H1 (cell line): ENCODE measurements around the gene MSI2. TPM values are rescaled to one million over a fixed set of nuclear protein-coding genes. Genes with fewer than 3 reads are reported as not detected.

Experiments
- CTCF ChIA-PET: fragments of 300-600 bp; sonication (Branson Sonifier 250); formaldehyde crosslinking; loops from one replicate; lab custom pipeline; 2021; ENCODE audit not compliant: partially characterized antibody; lab: Charles Lee
- POLR2A ChIA-PET: fragments of 300-600 bp; sonication (Branson Sonifier 250); formaldehyde crosslinking; loops from one replicate; lab custom pipeline; 2021; ENCODE audit warnings: inconsistent platforms; ENCODE audit not compliant: partially characterized antibody; lab: Charles Lee
- DNase-seq, 2 experiments: peaks; one replicate each; pipeline versions ENCODE4 v3.0.0 to v3.0.0-alpha.2; 2010 to 2022; ENCODE audit warnings: low spot score in 2 of 2, low read depth in 1 of 2, mixed read lengths in 1 of 2
- FAIRE-seq: peaks from 2 replicates; lab custom pipeline; 2011; peaks lifted over from hg19 to GRCh38; lab: Jason Lieb, UNC
- H2AFZ ChIP-seq: 2 replicates; pipeline ENCODE4 v1.8.1; 2012; ENCODE audit warnings: low read length, inconsistent platforms
- H2AK5ac ChIP-seq: 2 replicates; pipeline ENCODE4 v1.6.1; 2013; ENCODE audit warnings: low read depth, low read length
- H2BK120ac ChIP-seq: replicated peaks from 2 replicates; pipeline ENCODE3; 2013; ENCODE audit warnings: low read depth, low read length, inconsistent platforms
- H2BK12ac ChIP-seq: 2 replicates; pipeline ENCODE4 v1.6.1; 2013; ENCODE audit warnings: low read depth, low read length
- H2BK15ac ChIP-seq: 2 replicates; pipeline ENCODE4 v1.6.1; 2013; ENCODE audit warnings: low read length
- H2BK20ac ChIP-seq: 2 replicates; pipeline ENCODE4 v1.6.1; 2013; ENCODE audit warnings: low read length
- H2BK5ac ChIP-seq: 2 replicates; pipeline ENCODE4 v1.6.1; 2013; ENCODE audit warnings: low read depth, low read length
- H3K14ac ChIP-seq: 2 replicates; pipeline ENCODE4 v1.6.1; 2013; ENCODE audit warnings: inconsistent platforms; ENCODE audit not compliant: insufficient read length
- H3K18ac ChIP-seq: 2 replicates; pipeline ENCODE4 v1.6.1; 2013; ENCODE audit warnings: low read length; ENCODE audit errors: extremely low read depth
- H3K23ac ChIP-seq: 2 replicates; pipeline ENCODE4 v1.6.1; 2013; ENCODE audit warnings: inconsistent platforms; ENCODE audit not compliant: insufficient read length
- H3K23me2 ChIP-seq: 2 replicates; pipeline ENCODE4 v1.6.1; 2013; ENCODE audit warnings: low read depth, low read length
- H3K27ac ChIP-seq: 2 replicates; pipeline ENCODE4 v1.6.1; 2011; ENCODE audit warnings: low read depth, low read length, inconsistent platforms
- H3K27me3 ChIP-seq, 4 experiments: replicated peaks in 1 of 4; 1 replicate in 1 of 4; 2 replicates in 3 of 4; pipeline versions ENCODE4 v1.6.1 to v1.8.1; 2011 to 2013; ENCODE audit warnings: low read length in 3 of 4, mild to moderate bottlenecking in 3 of 4, inconsistent platforms in 2 of 4, mixed read lengths in 2 of 4, moderate library complexity in 1 of 4; ENCODE audit not compliant: control insufficient read depth in 3 of 4, insufficient read depth in 3 of 4; ENCODE audit errors: extremely low read depth in 1 of 4
- H3K36me3 ChIP-seq, 4 experiments: 2 replicates each; pipeline versions ENCODE4 v1.6.1 to v1.8.1; 2011 to 2013; ENCODE audit warnings: mild to moderate bottlenecking in 4 of 4, low read length in 3 of 4, moderate library complexity in 2 of 4, control low read depth in 1 of 4, inconsistent platforms in 1 of 4; ENCODE audit not compliant: insufficient read depth in 4 of 4, control insufficient read depth in 2 of 4
- H3K4ac ChIP-seq: replicated peaks from 2 replicates; pipeline ENCODE3; 2013; ENCODE audit warnings: low read length, low read depth, mixed read lengths, inconsistent platforms; ENCODE audit not compliant: insufficient read length
- H3K4me1 ChIP-seq, 4 experiments: replicated peaks in 1 of 4; 1 replicate in 1 of 4; 2 replicates in 3 of 4; pipeline versions ENCODE4 v1.6.1 to v1.8.1; 2011 to 2013; ENCODE audit warnings: low read length in 3 of 4, inconsistent platforms in 2 of 4, mixed read lengths in 1 of 4; ENCODE audit not compliant: insufficient read depth in 4 of 4, control insufficient read depth in 3 of 4
- H3K4me2 ChIP-seq, 2 experiments: 2 replicates each; pipeline versions ENCODE4 v1.6.1 to v1.8.1; 2011 to 2013; ENCODE audit warnings: low read depth in 2 of 2, low read length in 2 of 2, control low read depth in 1 of 2, inconsistent platforms in 1 of 2, mild to moderate bottlenecking in 1 of 2; ENCODE audit not compliant: insufficient read depth in 1 of 2
- H3K4me3 ChIP-seq, 4 experiments: fragments of 200-600, 300-600 bp in 1 of 4; sonication (generic), shearing (Covaris generic), sonication (Bioruptor Twin) in 1 of 4; 2 replicates each; pipeline versions ENCODE4 v1.5.1 to v1.8.1; 2011 to 2016; ENCODE audit warnings: low read length in 4 of 4, low read depth in 3 of 4, control low read depth in 2 of 4, inconsistent platforms in 2 of 4, mild to moderate bottlenecking in 2 of 4, mixed read lengths in 1 of 4, moderate library complexity in 1 of 4; ENCODE audit not compliant: insufficient read depth in 2 of 4; ENCODE audit errors: extremely low read depth in 1 of 4
- H3K56ac ChIP-seq: replicated peaks from 2 replicates; pipeline ENCODE3; 2013; ENCODE audit warnings: low read depth, mild to moderate bottlenecking, mixed read lengths, low read length, inconsistent platforms; ENCODE audit not compliant: insufficient read length
- H3K79me1 ChIP-seq: 2 replicates; pipeline ENCODE4 v1.6.1; 2013; ENCODE audit warnings: low read depth, low read length, control low read depth
- H3K79me2 ChIP-seq, 2 experiments: 2 replicates each; pipeline versions ENCODE4 v1.6.1 to v1.8.1; 2012 to 2013; ENCODE audit warnings: low read length in 2 of 2, mild to moderate bottlenecking in 2 of 2, inconsistent platforms in 1 of 2; ENCODE audit not compliant: insufficient read depth in 2 of 2, control insufficient read depth in 1 of 2
- H3K9ac ChIP-seq, 4 experiments: replicated peaks in 1 of 4; 1 replicate in 1 of 4; 2 replicates in 3 of 4; pipeline versions ENCODE4 v1.6.1 to v1.8.1; 2011 to 2013; ENCODE audit warnings: low read depth in 3 of 4, low read length in 3 of 4, control low read depth in 2 of 4, mild to moderate bottlenecking in 2 of 4, moderate library complexity in 2 of 4, inconsistent platforms in 1 of 4; ENCODE audit errors: extremely low read depth in 1 of 4
- H3K9me3 ChIP-seq, 2 experiments: 2 replicates each; pipeline versions ENCODE4 v1.6.1 to v1.8.1; 2012 to 2013; ENCODE audit warnings: mild to moderate bottlenecking in 2 of 2, moderate library complexity in 2 of 2, control low read depth in 1 of 2, inconsistent platforms in 1 of 2, low read depth in 1 of 2, low read length in 1 of 2, mixed read lengths in 1 of 2; ENCODE audit not compliant: insufficient read depth in 2 of 2
- H4K20me1 ChIP-seq, 2 experiments: replicated peaks in 1 of 2; 2 replicates each; pipeline versions ENCODE3 to v1.8.1; 2011 to 2013; ENCODE audit warnings: inconsistent platforms in 2 of 2, low read length in 2 of 2, mild to moderate bottlenecking in 1 of 2; ENCODE audit not compliant: insufficient read depth in 2 of 2, control insufficient read depth in 1 of 2
- H4K5ac ChIP-seq: 2 replicates; pipeline ENCODE4 v1.6.1; 2013; ENCODE audit warnings: low read length, low read depth, mixed read lengths, inconsistent platforms; ENCODE audit not compliant: insufficient read length
- H4K8ac ChIP-seq: 2 replicates; pipeline ENCODE4 v1.8.0; 2013; ENCODE audit warnings: mild to moderate bottlenecking, moderate library complexity, low read length, inconsistent platforms; ENCODE audit not compliant: insufficient read depth; ENCODE audit errors: extremely low read depth
- H4K91ac ChIP-seq: replicated peaks from 2 replicates; pipeline ENCODE3; 2013; ENCODE audit warnings: low read length, mixed read lengths, inconsistent platforms; ENCODE audit not compliant: insufficient read length
- BCL11A ChIP-seq, 2 experiments: IDR thresholded peaks; one replicate each; pipeline ENCODE4 v1.6.1; 2011; ENCODE audit warnings: low read depth in 2 of 2, low read length in 2 of 2, mild to moderate bottlenecking in 2 of 2
- CHD1 ChIP-seq: IDR thresholded peaks from 2 replicates; pipeline ENCODE4 v1.6.1; 2012; ENCODE audit warnings: low read depth, low read length, improper control_type of control experiment
- CHD2 ChIP-seq: IDR thresholded peaks from 2 replicates; pipeline ENCODE4 v1.6.1; 2012; ENCODE audit warnings: low read length, improper control_type of control experiment
- E2F6 ChIP-seq: IDR thresholded peaks from 2 replicates; pipeline ENCODE4 v1.6.1; 2012; ENCODE audit warnings: inconsistent platforms
- JUN ChIP-seq: IDR thresholded peaks from 2 replicates; pipeline ENCODE4 v1.6.1; 2011; ENCODE audit warnings: low read depth, mild to moderate bottlenecking, improper control_type of control experiment, low read length
- MAFK ChIP-seq: IDR thresholded peaks from 2 replicates; pipeline ENCODE4 v1.6.1; 2012; ENCODE audit warnings: low read depth, mild to moderate bottlenecking, improper control_type of control experiment, low read length
- MAX ChIP-seq: IDR thresholded peaks from 2 replicates; pipeline ENCODE4 v1.6.1; 2012; ENCODE audit warnings: inconsistent platforms
- SRF ChIP-seq: IDR thresholded peaks from 2 replicates; pipeline ENCODE4 v1.6.1; 2011; ENCODE audit warnings: mild to moderate bottlenecking, low read depth, low read length, moderate library complexity
- WGBS, 2 experiments: shearing (Covaris generic) in 1 of 2; methylation state at CpG; one replicate each; pipeline versions ENCODE4 v1.1.6 to v1.1.7; 2013 to 2015; ENCODE audit warnings: low lambda C conversion rate in 2 of 2, mixed read lengths in 2 of 2, inconsistent platforms in 1 of 2, low coverage in 1 of 2, missing lambda C conversion rate in 1 of 2; ENCODE audit not compliant: insufficient replicate concordance in 2 of 2, insufficient coverage in 1 of 2, insufficient read length in 1 of 2; ENCODE audit errors: extremely low coverage in 1 of 2, missing lambda C conversion rate in 1 of 2; 5-methylcytosine and 5-hydroxymethylcytosine counted together
- polyA plus RNA-seq, 7 experiments: library from polyadenylated mRNA; depleted of rRNA in 3 of 7; stranded (reverse) in 5 of 7; unstranded in 2 of 7; fragments of >200 nt in 5 of 7; fragments of 200-250 nt in 2 of 7; gene quantifications; 1 replicate in 5 of 7; 2 replicates in 1 of 7; 4 replicates in 1 of 7; pipeline versions ENCODE4 v1.2.1 to v1.2.3, GENCODE V29; 2011 to 2013; ENCODE audit warnings: missing spikeins in 2 of 7, mixed read lengths in 2 of 7
- total RNA-seq: library from RNA; stranded (reverse); fragmentation: NEBNext Ultra II Directional; extraction: Animal tissue kit (Norgen Biotek cat#: 25700); gene quantifications from 2 replicates; pipeline ENCODE4 v1.2.1, GENCODE V29; 2021

MSI2 gene
- total and polyA plus RNA-seq, 2 of the 8 experiments (the other 6 are each of a cell fraction or from before 2014, with no cell fraction given): 36.7 to 80.6 TPM

- Histone ChIP-seq H3K14ac (no peak overlapping the region), H2AFZ (no peak overlapping the region), H4K5ac (no peak overlapping the region), H2BK12ac (no peak overlapping the region), H3K27ac (no peak overlapping the region), H3K9ac (no peak overlapping the region), H2BK120ac (no peak overlapping the region), H3K9me3 (no peaks in the 10 kb centered on the region), H2BK15ac (no peak overlapping the region), H3K27me3 (no peaks in the 10 kb centered on the region), H3K4me3 (no peak overlapping the region), H3K79me2 (peaks cover 0 to 78% of the 10 kb centered on the region in 2 experiments; a peak in 3 of 4 replicates), H3K18ac (no peak overlapping the region), H3K23ac (no peak overlapping the region), H2AK5ac (no peak overlapping the region), H3K23me2 (no peaks in the 10 kb centered on the region; the same call in 1 of the 2 replicates), H2BK5ac (no peak overlapping the region), H3K36me3 (peaks cover 12 to 82% (median 37%) of the 10 kb centered on the region in 4 experiments), H3K4me2 (no peak overlapping the region), H4K8ac (no peak overlapping the region), H2BK20ac (no peak overlapping the region), H4K20me1 (peaks cover 22 to 30% of the 10 kb centered on the region in 2 experiments), H3K79me1 (peaks cover 14% of the 10 kb centered on the region), H3K4ac (no peak overlapping the region), H3K4me1 (peaks cover 0 to 23% (median 3%) of the 10 kb centered on the region in 4 experiments; a peak in 3 of 7 replicates), H4K91ac (no peak overlapping the region), H3K56ac (no peak overlapping the region)
- WGBS, 2 experiments: 94% methylated on average over 5 of the region's 5 CpGs; no CpG with 5 or more reads in 1 of the 2 experiments
- no peak for FAIRE-seq
- ChIA-PET POLR2A (interaction anchor here (1.7 to 1.9 kb wide), 3 partner anchors 10 to 15 kb away, joined by 6 to 7 read pairs (median 7); no protein-coding TSS in a partner anchor), CTCF (no interaction called here)
- no peak for DNase-seq
- TF ChIP-seq MAFK (no peak), SRF (no peak), CHD1 (no peak), E2F6 (no peak), MAX (no peak), BCL11A (IDR thresholded peaks at IDR 0.05; ENCODE audit: low read depth in 2 of 2, low read length in 2 of 2) (no peak), CHD2 (no peak), JUN (no peak)
Measured at GRCh38 chr17:57264250-57264649, 7.9 kb downstream of the MSI2 start.
